ENCODE results near the gene DZIP1L.

DZIP1L gene

DNA sequence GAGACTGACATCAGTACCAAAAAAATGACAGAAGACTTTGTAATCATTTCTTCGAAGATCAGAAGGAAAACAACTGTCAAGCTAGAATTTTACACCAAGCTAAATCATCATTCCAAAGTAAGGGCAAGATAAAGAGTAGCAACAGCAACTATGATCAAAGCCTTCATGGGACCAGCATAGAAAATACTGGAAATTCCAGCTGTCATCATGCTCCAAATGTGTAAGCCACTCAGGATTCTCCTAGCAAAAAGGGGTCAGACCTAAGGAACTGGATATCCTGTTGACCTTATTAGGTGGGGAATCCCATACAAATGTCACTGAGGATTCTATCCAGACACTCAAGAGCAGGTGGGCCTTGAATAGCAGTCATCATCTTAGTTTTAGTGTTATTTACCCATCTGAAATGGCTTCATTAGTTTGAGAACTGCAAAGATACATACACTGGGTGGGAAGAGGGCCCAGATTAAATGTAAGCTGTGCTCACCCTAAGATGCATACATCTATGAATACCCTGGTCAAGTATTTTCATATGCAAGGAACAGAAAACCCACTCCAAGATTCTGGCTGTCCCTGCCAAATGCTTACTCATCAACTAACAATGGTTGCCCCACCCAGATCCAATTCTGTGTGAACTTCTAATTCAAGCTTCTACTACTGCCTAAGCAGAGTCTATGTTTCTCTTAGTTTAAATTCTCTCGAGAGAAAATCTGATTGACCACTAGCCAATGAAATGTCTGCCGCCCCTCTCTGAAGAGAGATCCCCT lies 72.0 kb downstream of the DZIP1L start:
- FAIRE-seq, result no peak

GRCh38 chr3:138042043-138042442 lies 73.4 kb downstream of the DZIP1L start:
- DNase-seq (ENCODE audit: extremely low spot score, insufficient read length, low read depth) (no peak), FAIRE-seq (no peak)

More for the DNA sequence above, 72.0 kb downstream of the DZIP1L start:
- DNase-seq (ENCODE audit: extremely low spot score, insufficient read length, low read depth), result no peak

DNA sequence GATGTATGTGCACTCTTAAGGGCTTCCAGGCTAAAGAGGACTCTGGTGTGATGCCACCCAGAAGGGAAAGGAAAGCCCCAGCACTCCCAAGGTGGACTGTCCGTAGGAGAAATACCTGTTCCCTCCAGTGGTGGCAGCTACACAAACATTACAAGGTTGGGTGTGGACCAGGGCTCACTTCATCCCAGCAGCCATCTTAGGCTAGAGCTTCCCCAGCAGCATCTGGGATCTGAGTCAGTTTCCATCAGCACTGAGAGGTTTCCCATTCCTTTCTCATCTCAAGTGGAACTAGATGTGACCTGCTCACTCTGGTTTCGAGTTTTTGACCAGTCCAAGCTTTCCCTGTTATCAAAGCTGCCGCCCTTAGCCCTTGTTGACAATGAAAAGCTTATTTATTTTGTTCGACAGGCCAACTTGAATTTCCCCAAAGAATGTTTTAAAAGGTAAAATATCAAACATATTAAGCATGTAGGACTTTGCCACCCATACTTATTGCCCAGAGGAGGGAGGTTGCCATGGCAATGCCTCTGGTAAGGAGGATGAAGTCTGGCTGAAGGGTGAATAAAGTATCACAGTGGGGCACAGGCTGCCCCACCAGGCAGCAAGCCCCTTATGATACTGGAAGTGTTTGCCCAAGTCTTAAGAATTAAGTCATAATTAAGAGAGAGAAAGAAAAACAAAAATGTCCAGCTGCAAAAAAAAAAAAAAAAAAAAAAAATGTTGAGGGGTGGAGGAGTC lies 76.5 kb downstream of the DZIP1L start:
- no peak for DNase-seq (ENCODE audit: extremely low spot score, insufficient read length, low read depth)
- FAIRE-seq, result no peak

DNA sequence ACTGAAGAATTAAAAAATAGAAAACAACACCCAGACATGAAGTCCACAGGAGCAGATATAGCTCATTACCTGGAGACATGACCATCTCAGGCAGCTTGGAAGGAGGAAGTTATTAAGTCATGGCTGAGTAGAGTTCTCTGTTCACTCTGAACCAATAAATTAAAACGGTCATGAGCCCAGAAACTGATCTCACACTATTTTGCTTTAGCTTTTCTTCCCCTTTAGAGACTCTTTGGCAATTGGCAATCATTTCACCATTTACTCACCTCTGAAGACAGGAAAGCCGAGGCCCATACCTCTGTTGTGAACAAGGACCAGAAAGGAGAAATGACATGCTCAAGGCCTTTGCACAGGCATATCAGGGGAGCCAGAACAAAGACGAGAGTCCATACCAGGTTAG lies 78.8 kb downstream of the DZIP1L start:
- DNase-seq (ENCODE audit: extremely low spot score, insufficient read length, low read depth) (no peak), FAIRE-seq (peak; percentile 60)

DNA sequence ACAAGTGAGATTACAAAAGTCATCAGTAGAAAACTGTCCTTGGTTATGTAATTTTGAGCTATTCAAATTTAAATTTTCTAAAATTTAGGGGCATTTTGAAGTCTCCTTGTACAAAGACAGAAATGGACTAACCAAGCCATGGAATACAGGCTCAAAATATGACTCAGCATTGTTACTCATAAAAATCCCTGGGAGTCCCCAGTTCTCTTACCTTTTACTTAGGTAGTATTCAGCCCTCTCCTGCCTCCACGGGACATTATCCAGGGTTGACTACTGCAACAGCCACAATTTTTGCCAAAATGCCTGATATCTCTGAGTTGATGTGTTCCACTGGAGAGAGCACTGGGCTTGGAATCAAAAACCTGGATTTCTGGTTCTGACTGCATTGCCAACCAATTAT lies 80.5 kb downstream of the DZIP1L start:
- no peak for DNase-seq (ENCODE audit: extremely low spot score, insufficient read length, low read depth)
- no peak for FAIRE-seq

DNA sequence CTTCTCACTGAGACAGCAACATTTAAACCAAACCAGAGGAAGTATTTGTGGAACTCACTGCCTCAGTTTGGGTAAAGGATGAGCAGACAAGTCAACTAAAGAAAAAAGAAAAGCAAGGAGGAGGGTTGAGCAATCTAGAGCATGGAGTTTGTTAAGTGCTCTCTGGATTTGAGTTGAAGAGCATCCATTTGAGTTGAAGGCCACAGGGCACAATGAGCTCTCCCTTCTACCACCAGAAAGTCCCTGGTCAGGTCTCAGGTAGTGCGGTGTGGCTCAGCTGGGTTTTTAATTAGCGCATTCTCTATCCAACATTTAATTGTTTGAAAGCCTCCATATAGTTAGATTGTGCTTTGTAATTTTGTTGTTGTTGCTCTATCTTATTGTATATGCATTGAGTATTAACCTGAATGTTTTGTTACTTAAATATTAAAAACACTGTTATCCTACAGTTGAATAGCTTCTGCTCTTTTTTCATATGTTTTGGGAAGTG lies 82.2 kb downstream of the DZIP1L start:
- FAIRE-seq, result no peak
- DNase-seq (ENCODE audit: extremely low spot score, insufficient read length, low read depth), result no peak

DNA sequence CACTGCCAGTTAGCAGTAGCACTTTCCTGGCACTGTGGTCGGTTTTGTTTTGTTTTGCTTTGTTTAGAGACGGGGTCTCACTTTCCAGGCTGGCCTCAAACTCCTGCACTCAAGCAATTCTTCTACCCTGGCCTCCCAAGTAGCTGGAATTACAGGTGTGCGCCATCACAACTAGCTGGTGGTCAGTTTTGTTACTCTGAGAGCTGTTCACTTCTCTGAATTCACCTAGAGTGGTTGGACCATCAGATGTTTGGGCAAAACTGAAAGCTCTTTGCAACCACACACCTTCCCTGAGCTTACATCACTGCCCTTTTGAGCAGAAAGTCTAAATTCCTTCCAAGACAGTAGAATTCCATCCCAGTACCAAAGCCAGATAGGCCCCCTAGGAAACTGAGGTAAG lies 82.8 kb downstream of the DZIP1L start:
- FAIRE-seq (peak; percentile 90), DNase-seq (ENCODE audit: extremely low spot score, insufficient read length, low read depth) (no peak)

DNA sequence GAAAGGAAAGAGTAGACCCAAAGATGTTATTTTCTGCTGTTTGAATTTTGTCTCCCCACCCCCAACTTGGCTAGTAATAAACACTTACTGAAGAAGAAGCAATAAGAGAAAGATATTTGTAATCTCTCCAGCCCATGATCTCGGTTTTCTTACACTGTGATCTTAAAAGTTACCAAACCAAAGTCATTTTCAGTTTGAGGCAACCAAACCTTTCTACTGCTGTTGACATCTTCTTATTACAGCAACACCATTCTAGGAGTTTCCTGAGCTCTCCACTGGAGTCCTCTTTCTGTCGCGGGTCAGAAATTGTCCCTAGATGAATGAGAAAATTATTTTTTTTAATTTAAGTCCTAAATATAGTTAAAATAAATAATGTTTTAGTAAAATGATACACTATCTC lies 83.9 kb downstream of the DZIP1L start:
- FAIRE-seq (peak; percentile 53), DNase-seq (ENCODE audit: extremely low spot score, insufficient read length, low read depth) (no peak)

- DNase-seq (ENCODE audit: extremely low spot score, insufficient read length, low read depth) (no peak), FAIRE-seq (no peak)
These were observed 84.6 kb downstream of the DZIP1L start for GRCh38 chr3:138030734-138031280.

DNA sequence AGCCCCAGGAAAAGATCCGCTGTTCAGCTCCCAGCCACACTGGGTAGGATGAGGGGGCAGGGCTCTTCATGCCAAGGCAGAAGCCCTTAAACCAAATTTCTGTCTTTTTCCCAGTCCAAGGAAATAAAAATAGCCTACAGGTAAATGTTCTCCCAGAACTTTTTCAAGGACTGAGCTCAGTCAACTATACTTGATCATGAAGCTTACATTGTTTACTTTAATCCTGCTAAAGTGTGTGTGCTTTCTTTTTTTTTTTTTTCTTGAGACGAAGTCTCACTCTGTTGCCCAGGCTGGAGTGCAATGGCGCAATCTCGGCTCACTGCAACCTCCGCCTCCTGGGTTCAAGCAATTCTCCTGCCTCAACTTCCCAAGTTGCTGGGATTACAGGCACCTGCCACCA lies 87.6 kb downstream of the DZIP1L start:
- FAIRE-seq (no peak), DNase-seq (ENCODE audit: extremely low spot score, insufficient read length, low read depth) (no peak)

- peak; percentile 63 for FAIRE-seq
These were observed 89.9 kb downstream of the DZIP1L start for GRCh38 chr3:138025553-138025952.

DNA sequence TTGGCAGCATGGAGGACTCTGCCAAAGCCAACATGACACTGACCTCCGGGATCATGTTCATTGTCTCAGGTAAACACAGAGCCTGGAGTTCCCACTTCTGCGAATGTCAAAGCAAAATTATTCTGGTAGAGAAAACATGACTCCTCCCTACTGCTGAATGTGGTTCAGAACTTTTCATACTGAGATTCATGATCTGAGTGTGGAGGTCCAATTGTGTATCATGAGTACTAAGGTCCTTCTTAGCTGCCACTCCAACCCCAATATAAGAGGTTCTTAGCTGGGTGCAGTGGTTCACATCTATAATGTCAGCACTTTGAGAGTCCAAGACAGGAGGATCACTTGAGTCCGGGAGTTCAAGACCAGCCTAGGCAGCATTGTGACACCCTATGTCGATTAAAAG lies 91.7 kb downstream of the DZIP1L start:
- DNase-seq (ENCODE audit: extremely low spot score, insufficient read length, low read depth), result no peak
- FAIRE-seq, result no peak

More at GRCh38 chr3:138025553-138025952, 89.9 kb downstream of the DZIP1L start:
- DNase-seq (ENCODE audit: extremely low spot score, insufficient read length, low read depth), result no peak

DNA sequence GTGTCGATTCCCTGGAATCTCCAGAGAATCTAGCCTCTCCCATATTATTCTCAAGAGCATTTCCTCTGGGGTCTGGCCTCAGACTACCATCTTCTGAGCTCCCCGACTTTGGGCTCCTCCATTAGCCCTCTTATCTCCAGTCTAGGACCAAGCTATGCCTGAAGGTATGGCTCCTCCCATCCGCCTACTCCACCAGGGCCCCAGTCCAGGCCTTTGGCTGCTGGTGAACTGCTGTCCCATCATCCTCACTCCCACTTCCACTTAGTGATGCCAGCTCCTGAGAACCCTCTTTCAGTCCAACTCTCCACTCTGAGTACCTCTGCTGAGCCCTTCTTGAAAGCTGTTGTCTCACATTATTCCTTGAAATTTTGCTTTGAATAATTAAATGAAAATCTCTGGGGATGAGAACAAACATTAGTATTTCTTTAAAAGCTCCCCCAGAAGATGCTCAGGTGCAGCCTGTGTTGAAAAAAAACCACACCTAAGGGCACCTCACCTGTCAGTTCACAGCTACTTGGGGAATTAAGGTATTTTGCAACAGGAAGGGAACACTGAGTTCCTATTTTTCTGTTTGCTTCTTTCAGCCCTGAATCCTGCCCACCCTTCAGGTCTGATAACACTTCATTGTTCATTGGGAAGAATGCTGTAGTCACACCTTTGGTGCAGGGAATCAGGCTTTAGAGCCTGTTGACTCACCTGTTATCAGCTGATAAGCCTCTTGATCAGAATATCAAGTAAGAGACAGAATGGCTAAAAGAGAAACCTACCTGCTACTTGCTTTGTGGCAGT lies 95.9 kb downstream of the DZIP1L start:
- FAIRE-seq, result no peak

DNA sequence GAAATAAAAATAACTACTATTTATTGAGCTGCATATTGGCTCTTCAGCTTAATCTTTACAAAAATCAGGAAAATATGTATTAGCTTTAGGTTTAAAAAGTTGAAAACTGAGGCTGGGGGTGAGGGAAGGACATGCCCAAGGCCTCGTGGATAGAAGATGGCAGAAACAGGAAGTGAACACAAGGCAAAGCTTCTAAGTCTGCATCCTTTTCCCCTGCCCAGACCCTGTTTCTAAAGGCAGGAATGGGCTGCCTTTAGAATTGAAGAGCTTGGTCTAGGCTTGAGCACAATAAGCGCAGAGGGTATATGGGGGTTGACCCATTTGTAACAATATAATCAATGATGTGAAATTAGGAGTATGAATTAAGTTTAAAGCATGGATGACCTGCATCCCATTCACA lies 99.3 kb downstream of the DZIP1L start:
- FAIRE-seq, result no peak
- no peak for DNase-seq (ENCODE audit: extremely low spot score, insufficient read length, low read depth)

More for the DNA sequence above, 95.9 kb downstream of the DZIP1L start:
- DNase-seq (ENCODE audit: extremely low spot score, insufficient read length, low read depth), result no peak

GRCh38 chr3:138012526-138012925 lies 102.9 kb downstream of the DZIP1L start:
- FAIRE-seq (no peak), DNase-seq (ENCODE audit: extremely low spot score, insufficient read length, low read depth) (no peak)
